IPS-15b (cell line): Measurements from ENCODE around the gene SDC1.
"Not testable (repeated sequence)": the region's sequence is repeated elsewhere in the genome, so short reads cannot be mapped to it uniquely, and the experiment has no call there.

Experiments
- H3K27me3 ChIP-seq: one replicate; pipeline ENCODE4 v1.6.1; 2013; ENCODE audit warnings: low read length; ENCODE audit not compliant: control insufficient read depth, insufficient read depth
- H3K36me3 ChIP-seq: one replicate; pipeline ENCODE4 v1.6.1; 2013; ENCODE audit warnings: low read length; ENCODE audit not compliant: control insufficient read depth, insufficient read depth
- H3K4me1 ChIP-seq: one replicate; pipeline ENCODE4 v1.6.1; 2013; ENCODE audit warnings: mild to moderate bottlenecking, low read length; ENCODE audit not compliant: control insufficient read depth, insufficient read depth
- H3K4me3 ChIP-seq: one replicate; pipeline ENCODE4 v1.5.1; 2013; ENCODE audit warnings: low read depth, low read length
- H3K9ac ChIP-seq: one replicate; pipeline ENCODE4 v1.6.1; 2013; ENCODE audit warnings: low read depth, mild to moderate bottlenecking, low read length
- H3K9me3 ChIP-seq: one replicate; pipeline ENCODE4 v1.6.1; 2013; ENCODE audit warnings: mild to moderate bottlenecking, low read length; ENCODE audit not compliant: control insufficient read depth, insufficient read depth

The SDC1 gene

GRCh38 chr2:20241973-20242726, 17.2 kb upstream of the SDC1 start:
- no peaks in the 10 kb centered on the region for H3K9me3 ChIP-seq
- H3K4me1 ChIP-seq, result no peaks in the 10 kb centered on the region
- no peaks in the 10 kb centered on the region for H3K36me3 ChIP-seq
- H3K9ac ChIP-seq, result no peak overlapping the region
- H3K4me3 ChIP-seq, result no peak overlapping the region
- no peaks in the 10 kb centered on the region for H3K27me3 ChIP-seq

- H3K9ac ChIP-seq, H3K4me1 ChIP-seq, H3K9me3 ChIP-seq, H3K27me3 ChIP-seq, H3K36me3 ChIP-seq, H3K4me3 ChIP-seq: not testable (repeated sequence)
Measured at GRCh38 chr2:20240291-20240690, 15.4 kb upstream of the SDC1 start.

GRCh38 chr2:20236496-20236895, 11.6 kb upstream of the SDC1 start:
- no peaks in the 10 kb centered on the region for H3K9me3 ChIP-seq
- no peak overlapping the region for H3K4me3 ChIP-seq
- no peaks in the 10 kb centered on the region for H3K4me1 ChIP-seq
- H3K9ac ChIP-seq, result no peak overlapping the region
- no peaks in the 10 kb centered on the region for H3K36me3 ChIP-seq
- H3K27me3 ChIP-seq, result no peaks in the 10 kb centered on the region

- Histone ChIP-seq H3K36me3 (no peaks in the 10 kb centered on the region), H3K4me3 (no peak overlapping the region), H3K4me1 (no peaks in the 10 kb centered on the region), H3K9ac (no peak overlapping the region), H3K27me3 (no peaks in the 10 kb centered on the region), H3K9me3 (no peaks in the 10 kb centered on the region)
Measured at GRCh38 chr2:20235655-20236305, 10.8 kb upstream of the SDC1 start.

GRCh38 chr2:20234597-20234996, 9.7 kb upstream of the SDC1 start:
- H3K36me3 ChIP-seq, H3K9ac ChIP-seq, H3K4me1 ChIP-seq, H3K4me3 ChIP-seq, H3K9me3 ChIP-seq, H3K27me3 ChIP-seq: not testable (repeated sequence)

GRCh38 chr2:20232837-20233207, 7.9 kb upstream of the SDC1 start:
- H3K9ac ChIP-seq, result no peak overlapping the region
- H3K27me3 ChIP-seq, result no peaks in the 10 kb centered on the region
- H3K9me3 ChIP-seq, result no peaks in the 10 kb centered on the region
- H3K4me3 ChIP-seq, result no peak overlapping the region
- no peaks in the 10 kb centered on the region for H3K4me1 ChIP-seq
- H3K36me3 ChIP-seq, result no peaks in the 10 kb centered on the region

GRCh38 chr2:20231598-20232026, 6.7 kb upstream of the SDC1 start:
- Histone ChIP-seq H3K4me3 (no peak overlapping the region), H3K4me1 (no peaks in the 10 kb centered on the region), H3K36me3 (no peaks in the 10 kb centered on the region), H3K27me3 (no peaks in the 10 kb centered on the region), H3K9ac (no peak overlapping the region), H3K9me3 (no peaks in the 10 kb centered on the region)

- Histone ChIP-seq H3K4me1 (no peaks in the 10 kb centered on the region), H3K27me3 (peaks cover 4% of the 10 kb centered on the region), H3K4me3 (no peak overlapping the region), H3K36me3 (no peaks in the 10 kb centered on the region), H3K9me3 (no peaks in the 10 kb centered on the region), H3K9ac (no peak overlapping the region)
Measured at GRCh38 chr2:20231159-20231558, 6.2 kb upstream of the SDC1 start.

- no peaks in the 10 kb centered on the region for H3K36me3 ChIP-seq
- no peak overlapping the region for H3K4me3 ChIP-seq
- H3K9ac ChIP-seq, result no peak overlapping the region
- peaks cover 8% of the 10 kb centered on the region for H3K27me3 ChIP-seq
- H3K4me1 ChIP-seq, result no peaks in the 10 kb centered on the region
- H3K9me3 ChIP-seq, result no peaks in the 10 kb centered on the region
Measured at GRCh38 chr2:20230114-20230425, 5.1 kb upstream of the SDC1 start.

- H3K9ac ChIP-seq, result no peak overlapping the region
- no peaks in the 10 kb centered on the region for H3K9me3 ChIP-seq
Measured at GRCh38 chr2:20229322-20230113, 4.6 kb upstream of the SDC1 start.

GRCh38 chr2:20227894-20228505, 3.1 kb upstream of the SDC1 start:
- no peaks in the 10 kb centered on the region for H3K36me3 ChIP-seq
- H3K4me1 ChIP-seq, result no peaks in the 10 kb centered on the region
- H3K9me3 ChIP-seq, result no peaks in the 10 kb centered on the region
- no peak overlapping the region for H3K9ac ChIP-seq
- no peak overlapping the region for H3K4me3 ChIP-seq
- peaks cover 8% of the 10 kb centered on the region for H3K27me3 ChIP-seq

More at GRCh38 chr2:20229322-20230113, 4.6 kb upstream of the SDC1 start:
- peaks cover 8% of the 10 kb centered on the region for H3K27me3 ChIP-seq
- H3K36me3 ChIP-seq, result no peaks in the 10 kb centered on the region
- no peaks in the 10 kb centered on the region for H3K4me1 ChIP-seq
- H3K4me3 ChIP-seq, result no peak overlapping the region
